Stomach smooth muscle (tissue), 2 donors: ENCODE measurements around the gene SPINT4.
"Not testable (repeated sequence)": the region's sequence is repeated elsewhere in the genome, so short reads cannot be mapped to it uniquely, and the experiment has no call there.

ENCODE experiments used
- H3K27ac ChIP-seq: one replicate; pipeline ENCODE4 v1.7.0; 2013; ENCODE audit warnings: mild to moderate bottlenecking, low read length, inconsistent platforms
- H3K27me3 ChIP-seq, 2 donors: one replicate each; pipeline ENCODE4 v1.7.0; 2013; ENCODE audit warnings: low read length in 2 of 2; ENCODE audit not compliant: insufficient read depth in 2 of 2, control insufficient read depth in 1 of 2
- H3K36me3 ChIP-seq, 2 donors: one replicate each; pipeline ENCODE4 v1.7.0; 2013; ENCODE audit warnings: low read length in 2 of 2; ENCODE audit not compliant: control insufficient read depth in 2 of 2, insufficient read depth in 2 of 2
- H3K4me1 ChIP-seq: one replicate; pipeline ENCODE4 v1.7.0; 2013; ENCODE audit warnings: low read length; ENCODE audit not compliant: control insufficient read depth, insufficient read depth
- H3K4me3 ChIP-seq, 2 donors: one replicate each; pipeline ENCODE4 v1.7.0; 2013; ENCODE audit warnings: low read length in 2 of 2
- H3K9ac ChIP-seq, 2 donors: one replicate each; pipeline ENCODE4 v1.7.0; 2013; ENCODE audit warnings: low read length in 2 of 2, mild to moderate bottlenecking in 1 of 2
- H3K9me3 ChIP-seq, 2 donors: one replicate each; pipeline ENCODE4 v1.7.0; 2013; ENCODE audit warnings: low read length in 2 of 2; ENCODE audit not compliant: control insufficient read depth in 2 of 2
- donor health status: healthy.
- donor health status: Pancreatic carcinoma.

Gene SPINT4

DNA sequence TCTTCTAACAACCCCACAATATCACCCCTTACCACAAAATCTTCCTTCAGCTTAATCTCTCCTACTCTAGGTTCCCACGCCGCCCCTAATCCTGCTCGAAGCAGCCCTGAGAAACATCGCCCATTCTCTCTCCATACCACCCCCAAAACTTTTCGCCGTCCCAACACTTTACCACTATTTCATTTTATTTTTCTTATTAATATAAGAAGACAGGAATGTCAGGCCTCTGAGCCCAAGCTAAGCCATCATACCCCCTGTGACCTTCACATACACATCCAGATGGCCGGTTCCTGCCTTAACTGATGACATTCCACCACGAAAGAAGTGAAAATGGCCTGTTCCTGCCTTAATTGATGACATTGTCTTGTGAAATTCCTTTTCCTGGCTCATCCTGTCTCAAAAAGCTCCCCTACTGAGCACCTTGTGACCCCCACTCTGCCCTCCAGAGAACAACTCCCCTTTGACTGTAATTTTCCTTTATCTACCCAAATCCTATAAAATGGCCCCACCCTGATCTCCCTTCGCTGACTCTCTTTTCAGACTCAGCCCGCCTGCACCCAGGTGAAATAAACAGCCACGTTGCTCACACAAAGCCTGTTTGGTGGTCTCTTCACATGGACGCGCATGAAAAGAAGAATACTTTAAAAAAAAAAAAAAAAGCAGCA lies 42.6 kb downstream of the SPINT4 start:
- H3K9me3 ChIP-seq, H3K36me3 ChIP-seq, H3K27ac ChIP-seq, H3K4me3 ChIP-seq, H3K27me3 ChIP-seq, H3K9ac ChIP-seq, H3K4me1 ChIP-seq: not testable (repeated sequence)

DNA sequence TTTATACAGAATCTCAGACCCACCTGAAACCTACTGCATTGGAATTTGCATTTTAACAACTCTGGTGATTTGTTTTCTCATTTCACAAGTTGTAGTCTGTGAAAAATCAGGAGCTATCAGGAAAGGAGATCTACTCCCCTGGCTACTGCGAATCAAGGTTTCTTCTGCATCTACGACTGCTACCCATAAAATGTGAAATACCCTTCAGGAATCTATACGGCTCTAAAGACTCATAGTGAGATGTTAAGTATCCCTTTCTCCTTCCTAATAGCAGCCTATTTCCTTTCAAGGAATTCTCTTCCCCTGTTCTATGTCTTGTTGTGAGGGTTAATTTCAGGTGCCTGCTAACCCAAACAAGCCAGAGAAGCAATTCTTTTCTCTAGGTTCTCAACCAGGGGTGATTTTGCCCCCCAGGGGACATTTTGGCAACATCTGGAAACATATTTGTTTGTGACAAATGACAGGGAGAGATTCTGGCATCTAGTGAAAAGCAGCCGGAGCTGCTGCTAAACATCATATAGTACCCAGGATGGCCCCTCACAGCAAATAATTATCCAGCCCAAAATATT lies 43.2 kb downstream of the SPINT4 start:
- Histone ChIP-seq H3K4me1 (no peaks in the 10 kb centered on the region), H3K9me3 (no peaks in the 10 kb centered on the region), H3K36me3 (no peaks in the 10 kb centered on the region), H3K4me3 (no peak overlapping the region), H3K27me3 (no peaks in the 10 kb centered on the region), H3K9ac (no peak overlapping the region), H3K27ac (no peak overlapping the region)

DNA sequence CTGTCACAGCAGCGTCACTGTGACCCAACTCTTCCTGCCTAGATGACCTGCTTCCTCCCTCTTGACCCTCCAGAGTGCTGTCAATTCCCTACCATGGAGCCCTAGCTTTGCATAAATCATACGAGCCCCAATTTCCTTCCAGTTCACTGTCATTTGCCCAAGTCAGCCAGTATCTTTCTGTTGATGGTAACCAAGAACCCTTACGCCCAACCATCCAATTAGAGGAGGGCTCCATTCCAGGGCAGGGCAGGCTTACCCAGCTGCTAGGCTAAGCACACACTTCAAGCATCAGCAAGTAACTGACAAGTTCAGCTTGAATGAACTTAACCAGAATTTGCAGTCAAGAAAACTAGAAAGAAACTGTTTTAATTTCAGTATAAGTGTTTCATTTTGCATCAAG lies 43.8 kb downstream of the SPINT4 start:
- no peak overlapping the region for H3K4me3 ChIP-seq
- H3K9me3 ChIP-seq, result no peaks in the 10 kb centered on the region
- H3K27ac ChIP-seq, result no peak overlapping the region
- no peaks in the 10 kb centered on the region for H3K36me3 ChIP-seq
- H3K27me3 ChIP-seq, result no peaks in the 10 kb centered on the region
- no peak overlapping the region for H3K9ac ChIP-seq
- no peaks in the 10 kb centered on the region for H3K4me1 ChIP-seq

DNA sequence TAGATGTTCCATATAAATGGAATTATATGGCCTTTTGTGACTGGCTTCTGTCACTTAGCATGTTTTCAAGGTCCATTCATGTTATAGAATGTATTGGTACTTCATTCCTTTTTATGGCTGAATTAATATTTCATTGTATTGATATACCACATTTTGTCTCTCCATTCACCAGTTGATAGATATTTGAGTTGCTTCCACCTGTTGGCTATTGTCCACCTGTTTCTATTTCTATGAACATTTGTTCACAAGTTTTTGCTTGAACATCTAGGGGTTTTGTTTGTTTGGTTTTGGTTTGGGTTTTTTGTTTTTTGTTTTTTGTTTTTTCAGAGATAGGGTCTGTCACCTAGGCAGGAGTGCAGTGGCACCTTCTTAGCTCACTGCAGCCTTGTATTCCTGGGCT lies 46.3 kb downstream of the SPINT4 start:
- H3K4me3 ChIP-seq, result no peak overlapping the region
- no peak overlapping the region for H3K9ac ChIP-seq
- peaks cover 7% of the 10 kb centered on the region for H3K4me1 ChIP-seq
- no peaks in the 10 kb centered on the region for H3K9me3 ChIP-seq
- H3K36me3 ChIP-seq, result no peaks in the 10 kb centered on the region
- H3K27me3 ChIP-seq, result no peaks in the 10 kb centered on the region
- no peak overlapping the region for H3K27ac ChIP-seq

DNA sequence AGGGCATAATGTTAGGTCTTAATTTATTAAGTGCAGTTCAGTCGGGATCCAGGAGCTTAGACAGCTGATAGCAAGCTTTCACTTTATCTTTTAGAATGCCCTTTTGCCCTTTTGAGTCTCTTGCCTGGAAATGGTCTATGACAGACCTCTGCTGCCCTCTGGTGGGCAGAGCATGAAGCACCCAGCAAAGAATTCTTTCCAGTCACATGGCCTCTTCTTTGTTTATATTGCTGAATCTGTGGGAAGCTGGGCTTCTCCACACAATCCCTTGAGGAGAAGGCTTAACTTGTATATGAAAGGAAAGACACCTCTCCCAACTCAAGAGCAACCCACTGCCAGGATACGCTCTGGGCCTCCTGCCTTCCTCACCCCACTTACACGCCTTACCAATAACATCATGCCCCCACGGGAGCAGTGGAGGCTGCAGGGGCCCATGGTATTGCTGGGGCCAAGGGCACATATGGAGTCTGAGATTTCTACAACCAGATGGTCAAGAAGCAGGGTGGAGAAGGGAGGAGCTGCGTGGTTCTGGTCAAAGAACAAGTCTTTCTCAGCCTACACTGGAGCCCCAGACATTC lies 49.1 kb downstream of the SPINT4 start:
- peak overlapping the region; percentile 71 for H3K27ac ChIP-seq
- H3K4me1 ChIP-seq, result peaks cover 7% of the 10 kb centered on the region
- H3K27me3 ChIP-seq, result no peaks in the 10 kb centered on the region
- H3K9me3 ChIP-seq, result no peaks in the 10 kb centered on the region
- peak overlapping the region; percentile 33 to 58 for H3K4me3 ChIP-seq
- H3K9ac ChIP-seq, result peak overlapping the region; percentile 36 to 39
- H3K36me3 ChIP-seq, result no peaks in the 10 kb centered on the region

DNA sequence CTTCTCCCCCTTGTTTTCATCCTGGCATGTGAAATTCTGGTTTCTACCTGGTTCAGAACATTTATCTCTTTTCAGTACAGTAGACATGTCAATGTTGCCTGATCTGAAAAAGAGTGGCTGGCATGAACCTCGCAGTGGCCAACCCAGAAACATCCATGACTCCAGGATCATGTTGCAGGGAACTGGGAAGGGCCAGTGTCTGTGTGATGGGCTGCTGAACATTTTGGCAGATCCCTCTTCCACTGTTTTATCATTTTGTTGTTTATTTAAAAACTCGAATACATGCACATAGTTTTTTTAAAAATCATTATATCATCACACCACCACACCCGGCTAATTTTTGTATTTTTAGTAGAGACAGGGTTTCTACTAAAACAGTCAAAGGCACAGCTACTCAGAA lies 50.5 kb downstream of the SPINT4 start:
- no peaks in the 10 kb centered on the region for H3K27me3 ChIP-seq
- H3K4me3 ChIP-seq, result no peak overlapping the region
- H3K9me3 ChIP-seq, result no peaks in the 10 kb centered on the region
- no peak overlapping the region for H3K9ac ChIP-seq
- H3K36me3 ChIP-seq, result no peaks in the 10 kb centered on the region
- H3K4me1 ChIP-seq, result peaks cover 9% of the 10 kb centered on the region
- H3K27ac ChIP-seq, result no peak overlapping the region

DNA sequence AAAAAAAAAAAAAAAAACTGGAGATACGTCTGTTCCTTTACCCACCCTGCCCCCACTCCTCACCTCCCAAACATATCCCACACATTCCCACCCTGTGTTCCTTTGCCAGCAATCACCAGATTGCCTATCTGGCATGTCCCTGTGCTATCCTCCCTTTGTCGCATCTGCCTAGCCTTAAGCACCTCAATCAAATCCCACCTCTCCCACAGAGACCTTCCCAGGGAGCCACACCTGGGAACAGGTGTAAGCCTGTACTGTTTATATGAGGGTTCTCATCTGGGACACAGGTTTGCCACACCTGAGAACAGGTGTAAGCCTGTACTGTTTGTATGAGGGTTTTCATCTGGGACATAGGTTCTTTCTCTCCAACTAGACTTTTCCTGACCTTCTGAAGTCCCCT lies 52.8 kb downstream of the SPINT4 start:
- Histone ChIP-seq H3K27ac (no peak overlapping the region), H3K9ac (no peak overlapping the region), H3K27me3 (no peaks in the 10 kb centered on the region), H3K9me3 (no peaks in the 10 kb centered on the region), H3K4me1 (peaks cover 28% of the 10 kb centered on the region), H3K4me3 (no peak overlapping the region), H3K36me3 (no peaks in the 10 kb centered on the region)

DNA sequence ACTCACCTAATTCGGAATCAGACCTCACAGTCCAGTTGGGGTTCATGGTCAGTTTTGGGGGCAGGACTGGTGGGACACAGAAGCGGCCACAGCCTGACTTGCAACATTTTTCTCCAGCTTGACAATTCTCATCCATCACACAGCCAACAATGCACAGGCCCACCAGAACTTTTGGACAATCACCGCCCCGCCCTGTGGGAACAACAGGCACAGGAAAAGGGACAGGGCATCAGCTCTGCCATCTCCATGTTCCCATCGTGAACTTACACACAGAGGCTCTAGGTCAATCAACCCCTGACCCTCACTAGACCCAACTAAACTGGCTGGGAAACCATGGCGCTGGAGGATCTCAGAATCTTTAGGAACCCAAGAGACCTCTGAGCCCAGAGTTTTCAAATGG lies 53.3 kb downstream of the SPINT4 start:
- Histone ChIP-seq H3K4me3 (no peak overlapping the region), H3K27me3 (no peaks in the 10 kb centered on the region), H3K9ac (no peak overlapping the region), H3K4me1 (peaks cover 33% of the 10 kb centered on the region), H3K27ac (no peak overlapping the region), H3K9me3 (no peaks in the 10 kb centered on the region), H3K36me3 (no peaks in the 10 kb centered on the region)
